Activated T-helper 1 cell treated with Interleukin-2 at 50 U/mL for 16 hours (primary cell): Measurements from ENCODE around the gene NXF2B.
"Not testable (repeated sequence)": the region's sequence is repeated elsewhere in the genome, so short reads cannot be mapped to it uniquely, and the experiment has no call there.

Experiments
- DNase-seq: peaks from one replicate; pipeline ENCODE4 v3.0.0-alpha.2; 2020; ENCODE audit warnings: low read depth

NXF2B gene

GRCh38 chrX:102439908-102440307 is at the start of gene NXF2B:
Gene NXF2B (minus strand): TSS chrX:102440008. CDS start chrX:102380036, 59,972 bp downstream.
- not testable (repeated sequence) for DNase-seq

- not testable (repeated sequence) for DNase-seq
These were observed 39.0 kb upstream of the NXF2B start for GRCh38 chrX:102478765-102479164.

GRCh38 chrX:102471762-102472220 is 32.0 kb upstream of the NXF2B start, which contains the start of gene TCP11X2:
Gene TCP11X2 (minus strand): TSS chrX:102471812.
- not testable (repeated sequence) for DNase-seq

GRCh38 chrX:102470215-102470614 is 30.4 kb upstream of the NXF2B start:
- not testable (repeated sequence) for DNase-seq

GRCh38 chrX:102458615-102459014 is 18.8 kb upstream of the NXF2B start:
- DNase-seq: not testable (repeated sequence)

GRCh38 chrX:102414493-102414892 is 25.3 kb downstream of the NXF2B start:
- DNase-seq: not testable (repeated sequence)

- peak; percentile 33 for DNase-seq
These were observed 93.9 kb downstream of the NXF2B start for GRCh38 chrX:102345916-102346315.

GRCh38 chrX:102341867-102342266 is 97.9 kb downstream of the NXF2B start:
- DNase-seq: no peak

GRCh38 chrX:102339312-102340298 is 100.2 kb downstream of the NXF2B start:
- no peak for DNase-seq

- no peak for DNase-seq
These were observed 101.6 kb downstream of the NXF2B start for GRCh38 chrX:102338162-102338561.
